ENCODE results near the gene RELA.

RELA gene

DNA sequence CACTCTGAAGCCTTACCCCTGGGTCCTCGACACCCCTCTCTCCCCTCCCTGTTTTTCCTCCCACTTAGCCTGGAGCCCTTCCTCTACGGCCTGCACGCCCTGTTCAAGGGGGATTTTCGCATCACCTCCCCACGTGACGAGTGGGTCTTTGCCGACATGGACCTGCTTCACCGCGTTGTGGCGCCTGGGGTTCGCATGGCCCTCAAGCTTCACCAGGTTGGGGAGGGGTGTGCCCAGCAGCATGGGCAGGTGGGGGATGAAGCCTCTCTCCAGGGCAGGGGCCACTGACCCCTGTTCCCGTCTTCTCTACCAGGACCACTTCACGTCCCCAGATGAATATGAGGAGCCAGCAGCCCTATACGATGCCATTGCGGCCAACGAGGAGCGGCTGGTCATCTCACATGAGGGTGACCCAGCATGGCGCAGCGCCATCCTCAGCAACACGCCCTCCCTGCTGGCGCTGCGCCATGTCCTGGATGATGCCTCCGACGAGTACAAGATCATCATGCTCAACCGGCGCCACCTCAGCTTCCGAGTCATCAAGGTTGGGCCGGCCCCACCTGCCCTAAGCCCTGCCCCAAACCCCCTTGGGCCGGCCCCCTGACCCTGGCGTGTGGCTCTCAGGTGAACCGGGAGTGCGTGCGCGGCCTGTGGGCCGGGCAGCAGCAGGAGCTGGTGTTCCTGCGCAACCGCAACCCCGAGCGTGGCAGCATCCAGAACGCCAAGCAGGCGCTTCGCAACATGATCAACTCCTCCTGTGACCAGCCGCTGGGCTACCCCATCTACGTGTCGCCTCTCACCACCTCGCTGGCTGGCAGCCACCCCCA lies 27.6 kb downstream of the RELA start:
- DNase-seq (ENCODE audit: insufficient read length, low spot score), result no peak
- FAIRE-seq, result no peak

GRCh38 chr11:65634440-65634839 lies 28.3 kb downstream of the RELA start:
- FAIRE-seq, result no peak
- DNase-seq (ENCODE audit: insufficient read length, low spot score), result no peak

- DNase-seq (ENCODE audit: insufficient read length, low spot score) (no peak), FAIRE-seq (no peak)
Observed at GRCh38 chr11:65634109-65634436, 28.6 kb downstream of the RELA start.

DNA sequence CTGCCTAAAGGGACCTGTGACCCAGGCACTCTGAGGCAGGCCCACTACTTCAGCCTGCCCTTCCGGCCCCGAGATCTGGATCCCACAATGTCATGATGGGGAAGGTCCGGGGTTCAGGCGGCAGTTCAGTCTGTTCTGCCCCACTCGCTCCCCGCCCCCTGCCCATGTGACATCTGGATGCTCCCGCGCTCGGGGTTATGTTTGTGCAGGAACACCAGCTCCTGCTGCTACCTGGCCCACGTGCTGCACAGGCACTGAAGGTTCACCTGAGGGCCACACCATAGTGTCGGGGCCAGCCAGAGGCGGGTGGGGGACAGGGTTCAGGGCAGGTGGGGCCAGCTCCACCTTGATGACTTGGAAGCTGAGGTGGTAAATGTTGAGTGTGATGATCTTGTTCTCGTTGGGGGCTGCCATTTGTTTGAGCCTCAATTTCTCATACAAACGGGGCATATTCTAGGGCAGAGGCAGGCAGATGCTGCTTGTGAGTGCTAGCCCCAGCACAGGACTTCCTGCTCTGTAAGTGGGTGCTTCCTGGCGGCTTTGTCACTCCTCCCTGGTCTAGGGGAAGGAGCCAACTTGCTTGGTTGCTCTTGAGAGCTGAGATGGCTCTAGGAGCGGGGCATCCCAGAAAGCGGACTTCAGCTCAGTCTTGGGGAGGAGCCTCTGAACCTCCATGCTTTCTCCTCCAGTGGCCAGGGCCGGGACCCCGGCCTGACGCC lies 29.2 kb downstream of the RELA start:
- FAIRE-seq (no peak), DNase-seq (ENCODE audit: insufficient read length, low spot score) (no peak)

GRCh38 chr11:65630215-65630614 lies 32.5 kb downstream of the RELA start:
- FAIRE-seq (no peak), DNase-seq (ENCODE audit: insufficient read length, low spot score) (no peak)

- DNase-seq (ENCODE audit: insufficient read length, low spot score), result no peak
- no peak for FAIRE-seq
Observed at GRCh38 chr11:65629579-65629978, 33.1 kb downstream of the RELA start.

- no peak for FAIRE-seq
- DNase-seq (ENCODE audit: insufficient read length, low spot score), result no peak
Observed at GRCh38 chr11:65627202-65627601, 35.5 kb downstream of the RELA start.

DNA sequence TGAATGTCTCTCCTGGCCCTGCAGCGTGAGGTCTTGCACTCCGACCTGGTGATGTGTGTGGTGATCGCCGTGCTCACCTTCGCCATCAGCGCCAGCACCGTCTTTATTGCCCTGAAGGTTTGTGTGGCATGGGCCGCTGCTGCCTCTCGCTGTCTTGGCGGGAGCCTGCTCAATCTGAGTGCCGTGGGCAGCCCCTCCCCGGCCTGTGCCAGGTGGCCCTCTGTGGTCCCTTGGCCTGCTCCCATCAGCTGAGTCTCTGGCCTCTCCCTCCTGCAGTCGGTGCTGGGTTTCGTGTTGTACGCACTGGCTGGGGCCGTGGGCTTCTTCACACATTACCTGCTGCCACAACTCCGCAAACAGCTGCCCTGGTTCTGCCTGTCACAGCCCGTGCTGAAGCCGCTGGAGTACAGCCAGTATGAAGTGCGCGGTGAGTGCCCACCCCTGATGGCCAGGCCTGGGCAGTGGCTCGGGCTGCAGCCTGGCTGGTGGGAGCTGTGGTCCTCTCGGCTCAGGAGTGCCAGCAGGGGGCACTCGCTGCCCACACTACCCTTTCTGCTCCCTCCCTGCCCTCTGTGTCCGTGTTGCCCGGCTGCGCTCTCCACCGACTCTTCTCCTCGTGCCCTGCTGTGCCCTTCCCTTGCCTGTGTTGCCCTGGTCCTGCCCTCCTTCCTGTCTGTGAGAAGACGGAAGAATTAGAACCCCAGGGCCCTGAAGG lies 36.9 kb downstream of the RELA start:
- DNase-seq (ENCODE audit: insufficient read length, low spot score) (peak; percentile 87), FAIRE-seq (no peak)

DNA sequence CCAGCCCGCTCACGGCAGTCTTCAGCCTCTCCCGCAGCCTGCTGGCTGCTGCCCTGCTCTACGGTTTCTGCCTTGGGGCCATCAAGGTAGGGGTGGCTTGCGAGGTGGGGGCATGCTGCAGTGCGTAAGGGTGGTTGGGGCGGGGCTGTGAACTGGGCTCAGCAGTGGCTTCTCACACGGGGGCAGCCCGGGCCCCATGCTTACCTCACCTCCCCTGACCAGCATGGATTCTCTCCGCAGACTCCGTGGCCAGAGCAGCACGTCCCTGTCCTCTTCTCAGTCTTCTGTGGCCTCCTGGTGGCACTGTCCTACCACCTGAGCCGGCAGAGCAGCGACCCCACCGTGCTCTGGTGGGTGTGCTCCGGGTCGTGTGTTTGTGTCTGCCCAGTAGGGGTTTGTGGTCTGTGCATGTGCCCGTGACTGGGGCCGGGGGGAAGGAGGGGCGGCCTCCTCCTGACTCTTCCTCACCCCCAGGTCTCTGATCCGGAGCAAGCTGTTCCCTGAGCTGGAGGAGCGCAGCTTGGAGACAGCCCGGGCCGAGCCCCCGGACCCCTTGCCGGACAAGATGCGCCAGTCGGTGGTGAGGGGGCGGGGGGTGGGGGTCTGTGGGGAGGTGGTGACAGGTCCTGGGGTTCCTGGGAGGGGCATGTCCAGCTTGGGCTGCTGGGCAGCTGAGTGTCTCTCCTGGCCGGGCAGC lies 37.6 kb downstream of the RELA start:
- DNase-seq (ENCODE audit: insufficient read length, low spot score) (no peak), FAIRE-seq (no peak)

- FAIRE-seq (no peak), DNase-seq (ENCODE audit: insufficient read length, low spot score) (no peak)
Observed at GRCh38 chr11:65623852-65624616, 38.7 kb downstream of the RELA start.

- DNase-seq (ENCODE audit: insufficient read length, low spot score) (no peak), FAIRE-seq (no peak)
Observed at GRCh38 chr11:65623177-65623576, 39.5 kb downstream of the RELA start.

- no peak for FAIRE-seq
- DNase-seq (ENCODE audit: insufficient read length, low spot score), result no peak
Observed at GRCh38 chr11:65622011-65622410, 40.7 kb downstream of the RELA start.

DNA sequence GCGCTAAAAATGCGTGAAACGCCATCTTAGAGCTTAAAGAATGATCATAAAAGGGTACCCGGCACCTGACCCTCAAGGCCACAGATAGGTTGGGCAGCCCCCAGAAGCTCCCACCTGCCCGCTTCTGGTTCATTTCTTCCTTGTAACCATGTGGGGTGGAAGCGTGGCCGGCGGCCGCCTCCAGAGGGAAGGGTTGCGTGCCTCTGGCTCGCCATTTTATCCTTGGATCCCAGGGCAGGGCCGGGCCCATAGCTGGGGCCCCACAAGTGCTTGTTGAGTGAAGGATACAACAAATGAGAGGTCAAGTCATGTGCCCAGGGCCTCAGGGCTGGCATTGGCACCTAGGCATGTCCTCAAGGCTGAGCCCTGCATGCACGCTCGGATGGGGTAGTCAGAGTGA lies 41.3 kb downstream of the RELA start:
- FAIRE-seq, result no peak
- DNase-seq (ENCODE audit: insufficient read length, low spot score), result no peak

GRCh38 chr11:65620666-65621065 lies 42.0 kb downstream of the RELA start:
- FAIRE-seq, result no peak
- no peak for DNase-seq (ENCODE audit: insufficient read length, low spot score)

DNA sequence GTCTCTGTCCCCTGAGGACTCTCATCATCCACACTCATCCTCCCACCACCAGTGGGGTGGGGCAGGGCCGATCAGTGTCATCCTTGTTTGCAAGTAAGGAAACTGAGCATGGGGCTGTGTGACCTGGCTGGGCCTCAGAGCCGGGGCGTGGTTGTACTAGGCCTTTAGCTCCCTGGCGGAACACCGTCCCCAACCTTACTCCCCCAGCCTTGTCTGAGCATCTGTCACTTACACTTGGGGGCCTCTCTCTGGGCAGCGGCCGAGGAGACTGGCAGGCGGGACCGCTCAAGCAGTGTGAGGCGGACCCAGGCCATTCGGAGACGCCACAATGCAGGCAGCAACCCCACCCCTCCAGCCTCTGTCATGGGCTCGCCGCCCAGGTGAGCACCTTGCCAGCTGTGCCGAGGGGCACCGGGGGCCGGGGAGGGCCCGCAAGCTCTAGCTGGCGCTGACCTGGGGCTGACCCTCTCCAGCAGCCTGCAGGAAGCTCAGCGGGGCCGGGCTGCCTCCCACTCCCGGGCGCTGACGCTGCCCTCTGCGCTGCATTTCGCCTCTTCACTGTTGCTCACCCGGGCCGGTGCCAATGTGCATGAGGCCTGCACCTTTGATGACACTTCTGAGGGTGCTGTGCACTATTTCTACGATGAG lies 43.3 kb downstream of the RELA start:
- no peak for FAIRE-seq
- no peak for DNase-seq (ENCODE audit: insufficient read length, low spot score)

DNA sequence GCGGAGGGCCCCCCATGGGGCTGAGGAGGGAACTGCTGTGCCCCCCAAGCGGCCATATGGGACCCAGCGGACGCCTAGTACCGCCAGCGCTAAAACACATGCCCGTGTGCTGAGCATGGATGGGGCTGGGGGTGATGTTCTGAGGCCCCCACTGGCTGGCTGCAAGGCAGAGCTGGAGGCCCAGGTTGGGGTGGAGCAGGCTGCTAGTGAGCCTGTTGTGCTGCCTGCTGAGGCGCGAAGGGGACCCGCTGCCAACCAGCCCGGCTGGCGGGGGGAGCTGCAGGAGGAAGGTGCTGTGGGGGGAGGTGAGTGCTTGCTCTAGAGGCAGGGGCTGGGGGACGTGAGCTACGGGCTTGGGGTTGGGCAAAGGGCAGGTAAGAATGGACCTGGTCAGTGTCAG lies 44.0 kb downstream of the RELA start:
- FAIRE-seq (no peak), DNase-seq (ENCODE audit: insufficient read length, low spot score) (no peak)

DNA sequence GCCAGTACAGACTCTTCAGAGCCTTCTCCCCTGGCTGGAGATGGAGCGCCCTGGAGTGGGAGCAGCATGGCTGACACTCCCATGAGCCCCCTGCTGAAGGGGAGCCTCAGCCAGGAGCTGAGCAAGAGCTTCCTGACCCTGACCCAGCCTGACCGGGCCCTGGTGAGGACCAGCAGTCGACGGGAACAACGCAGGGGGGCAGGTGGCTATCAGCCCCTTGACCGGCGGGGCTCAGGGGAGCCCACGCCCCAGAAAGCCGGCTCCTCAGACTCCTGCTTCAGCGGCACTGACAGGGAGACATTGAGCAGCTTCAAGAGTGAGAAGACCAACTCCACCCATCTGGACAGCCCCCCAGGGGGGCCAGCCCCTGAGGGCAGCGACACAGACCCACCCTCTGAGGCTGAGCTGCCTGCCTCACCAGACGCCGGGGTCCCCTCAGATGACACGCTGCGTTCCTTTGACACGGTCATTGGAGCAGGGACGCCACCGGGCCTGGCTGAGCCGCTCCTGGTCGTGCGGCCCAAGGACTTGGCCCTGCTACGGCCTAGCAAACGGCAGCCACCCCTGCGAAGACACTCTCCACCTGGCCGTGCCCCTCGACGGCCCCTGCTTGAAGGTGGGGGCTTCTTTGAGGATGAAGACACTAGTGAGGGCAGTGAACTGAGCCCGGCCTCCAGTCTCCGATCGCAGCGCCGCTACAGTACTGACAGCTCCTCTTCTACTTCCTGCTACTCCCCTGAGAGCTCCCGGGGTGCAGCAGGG lies 44.5 kb downstream of the RELA start:
- FAIRE-seq, result no peak
- no peak for DNase-seq (ENCODE audit: insufficient read length, low spot score)

GRCh38 chr11:65617136-65617850 lies 45.4 kb downstream of the RELA start:
- FAIRE-seq (no peak), DNase-seq (ENCODE audit: insufficient read length, low spot score) (no peak)

DNA sequence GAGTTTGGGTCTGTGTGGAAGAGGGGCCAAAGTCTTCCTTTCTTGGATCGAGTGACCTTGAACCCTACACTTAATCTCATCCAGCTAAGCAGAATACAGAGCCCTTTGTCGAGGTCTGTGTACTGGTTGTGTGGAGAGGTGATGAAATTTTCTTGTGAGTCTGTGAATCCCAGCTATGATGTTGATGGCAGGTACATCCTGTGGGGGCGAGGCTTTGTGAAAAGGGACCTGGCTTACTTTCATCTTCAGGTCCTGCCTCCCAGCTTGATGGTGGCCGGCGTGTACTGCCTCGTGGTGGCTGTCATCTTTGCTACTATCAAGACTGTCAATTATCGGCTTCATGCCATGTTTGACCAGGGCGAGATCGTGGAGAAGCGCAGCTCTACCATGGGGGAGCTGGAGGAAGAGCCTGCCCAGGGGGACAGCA lies 46.1 kb downstream of the RELA start:
- FAIRE-seq (no peak), DNase-seq (ENCODE audit: insufficient read length, low spot score) (no peak)

Data from GM19239 (cell line).